NB4 (cell line): ENCODE data around the gene DBNDD2.

Experiments used
- DNase-seq: peaks from one replicate; pipeline ENCODE4 v3.0.0; 2010; ENCODE audit warnings: low read depth
- H3K4me3 ChIP-seq: one replicate; pipeline ENCODE4 v1.5.1; 2011; ENCODE audit warnings: mild to moderate bottlenecking, low read depth, low read length, moderate library complexity
- MAX ChIP-seq: IDR thresholded peaks from 2 replicates; pipeline ENCODE4 v1.6.1; 2011; ENCODE audit warnings: low read depth, low read length
- MYC ChIP-seq: IDR thresholded peaks from 2 replicates; pipeline ENCODE4 v1.6.1; 2011; ENCODE audit warnings: low read depth, low read length
- POLR2A ChIP-seq: IDR thresholded peaks from 2 replicates; pipeline ENCODE4 v1.6.1; 2011; ENCODE audit warnings: mild to moderate bottlenecking; ENCODE audit not compliant: insufficient read length; ENCODE audit errors: extremely low read depth
- TF ChIP-seq, protein P1 (sequence below): IDR thresholded peaks from one replicate; pipeline ENCODE4 v1.5.1; 2012; ENCODE audit warnings: low read depth, low read length

The DBNDD2 gene

GRCh38 chr20:45448270-45448669 is 40.2 kb downstream of the DBNDD2 start:
- TF ChIP-seq MAX: no peak
- TF ChIP-seq POLR2A: no peak
- TF ChIP-seq MYC: no peak
- TF ChIP-seq, protein P1, sequence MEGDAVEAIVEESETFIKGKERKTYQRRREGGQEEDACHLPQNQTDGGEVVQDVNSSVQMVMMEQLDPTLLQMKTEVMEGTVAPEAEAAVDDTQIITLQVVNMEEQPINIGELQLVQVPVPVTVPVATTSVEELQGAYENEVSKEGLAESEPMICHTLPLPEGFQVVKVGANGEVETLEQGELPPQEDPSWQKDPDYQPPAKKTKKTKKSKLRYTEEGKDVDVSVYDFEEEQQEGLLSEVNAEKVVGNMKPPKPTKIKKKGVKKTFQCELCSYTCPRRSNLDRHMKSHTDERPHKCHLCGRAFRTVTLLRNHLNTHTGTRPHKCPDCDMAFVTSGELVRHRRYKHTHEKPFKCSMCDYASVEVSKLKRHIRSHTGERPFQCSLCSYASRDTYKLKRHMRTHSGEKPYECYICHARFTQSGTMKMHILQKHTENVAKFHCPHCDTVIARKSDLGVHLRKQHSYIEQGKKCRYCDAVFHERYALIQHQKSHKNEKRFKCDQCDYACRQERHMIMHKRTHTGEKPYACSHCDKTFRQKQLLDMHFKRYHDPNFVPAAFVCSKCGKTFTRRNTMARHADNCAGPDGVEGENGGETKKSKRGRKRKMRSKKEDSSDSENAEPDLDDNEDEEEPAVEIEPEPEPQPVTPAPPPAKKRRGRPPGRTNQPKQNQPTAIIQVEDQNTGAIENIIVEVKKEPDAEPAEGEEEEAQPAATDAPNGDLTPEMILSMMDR: no peak
- H3K4me3 ChIP-seq: no peak overlapping the region
- DNase-seq: no peak

GRCh38 chr20:45449528-45449927 is 41.4 kb downstream of the DBNDD2 start:
- TF ChIP-seq MAX: no peak
- TF ChIP-seq, protein P1: no peak
- TF ChIP-seq POLR2A: no peak
- no peak for TF ChIP-seq MYC
- no peak for DNase-seq

GRCh38 chr20:45450097-45450818 is 42.2 kb downstream of the DBNDD2 start:
- no peak overlapping the region for H3K4me3 ChIP-seq
- DNase-seq: peak; percentile 94
- TF ChIP-seq MYC (peak; percentile 65; the same call in 1 of the 2 replicates), MAX (peak; percentile 55), POLR2A (no peak)
- TF ChIP-seq, protein P1: peak; percentile 67

More at GRCh38 chr20:45449528-45449927, 41.4 kb downstream of the DBNDD2 start:
- H3K4me3 ChIP-seq: no peak overlapping the region

GRCh38 chr20:45452238-45452637 is 44.1 kb downstream of the DBNDD2 start:
- no peak for TF ChIP-seq MYC
- H3K4me3 ChIP-seq: no peak overlapping the region
- DNase-seq: no peak

DNA sequence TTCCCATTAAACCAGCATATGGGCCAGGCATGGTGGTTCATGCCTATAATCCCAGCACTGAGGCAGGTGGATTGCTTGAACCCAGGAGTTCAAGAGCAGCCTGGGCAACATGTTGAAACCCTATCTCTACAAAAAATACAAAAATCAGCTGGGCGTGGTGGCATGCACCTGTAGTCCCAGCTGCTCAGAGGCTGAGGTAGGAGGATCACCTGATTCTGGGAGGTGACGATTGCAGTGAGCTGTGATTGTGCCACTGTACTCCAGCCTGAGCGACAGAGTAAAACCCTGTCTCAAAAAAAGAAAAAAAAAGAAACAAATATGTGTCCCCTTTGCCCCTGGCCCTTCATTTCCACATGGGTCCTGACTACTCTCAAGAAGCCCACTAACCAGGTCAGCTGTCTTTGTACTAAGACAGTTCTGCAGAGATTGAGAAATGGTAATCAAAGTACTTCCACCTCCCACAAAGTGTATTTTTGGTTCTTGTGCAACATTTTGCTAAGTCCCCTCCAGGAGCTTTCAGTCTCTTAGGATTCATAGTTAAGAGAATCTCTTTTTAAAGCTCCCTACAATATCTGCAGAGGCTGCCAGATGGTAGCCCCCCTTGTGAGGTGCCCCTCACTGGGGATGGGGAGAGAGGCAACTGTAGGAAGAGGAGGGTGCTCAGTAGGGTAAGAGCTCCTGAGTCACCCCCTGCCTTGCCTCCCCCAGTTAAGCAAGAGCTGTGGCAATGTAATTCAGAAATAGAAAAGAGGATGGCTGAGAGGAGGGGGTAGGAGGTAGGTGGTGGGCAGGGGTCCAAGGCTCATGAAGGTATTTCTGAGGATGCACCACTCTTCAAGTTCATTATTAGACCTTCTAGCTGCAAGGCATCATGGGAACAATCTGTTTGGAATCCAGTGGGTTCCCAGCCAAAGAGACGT is 44.9 kb downstream of the DBNDD2 start:
- H3K4me3 ChIP-seq: no peak overlapping the region
- DNase-seq: peak; percentile 55
- no peak for TF ChIP-seq POLR2A
- TF ChIP-seq MAX: no peak
- TF ChIP-seq, protein P1: no peak
- TF ChIP-seq MYC: no peak

GRCh38 chr20:45456632-45457031 is 48.5 kb downstream of the DBNDD2 start:
- TF ChIP-seq MAX: peak; percentile 71
- TF ChIP-seq MYC: no peak
- TF ChIP-seq, protein P1: peak; percentile 40
- no peak for TF ChIP-seq POLR2A
- DNase-seq: peak; percentile 56
- no peak overlapping the region for H3K4me3 ChIP-seq
